Activated CD8-positive, alpha-beta memory T cell treated with anti-CD3 and anti-CD28 coated beads, Interleukin-2, amount 50 U/mL, for 1 hour (primary cell): ENCODE data around the gene TMEM129.
"Not testable (repeated sequence)": the region's sequence is repeated elsewhere in the genome, so short reads cannot be mapped to it uniquely, and the experiment has no call there.

Source experiments
- DNase-seq: peaks from one replicate; pipeline ENCODE4 v3.0.0-alpha.2; 2020; ENCODE audit errors: extremely low read depth

Gene TMEM129

GRCh38 chr4:1695913-1696312 lies 25.2 kb downstream of the TMEM129 start:
- DNase-seq = no peak

- DNase-seq = no peak
Measured at GRCh38 chr4:1693131-1693896, 27.8 kb downstream of the TMEM129 start.

GRCh38 chr4:1691737-1692373 lies 29.3 kb downstream of the TMEM129 start:
- DNase-seq = no peak

GRCh38 chr4:1690698-1691097 lies 30.4 kb downstream of the TMEM129 start:
- DNase-seq = no peak

- DNase-seq = no peak
Measured at GRCh38 chr4:1686440-1687036, 34.6 kb downstream of the TMEM129 start.

GRCh38 chr4:1685235-1686150 lies 35.6 kb downstream of the TMEM129 start:
- no peak for DNase-seq

- DNase-seq = peak; percentile 67
Measured at GRCh38 chr4:1684506-1685234, 36.5 kb downstream of the TMEM129 start.

- DNase-seq = no peak
Measured at GRCh38 chr4:1683736-1684505, 37.2 kb downstream of the TMEM129 start, which contains the start of gene FAM53A. FAM53A (minus strand) TSS chr4:1684313; CDS start chr4:1668741, 15,572 bp downstream.

GRCh38 chr4:1683261-1683735 lies 37.8 kb downstream of the TMEM129 start:
- no peak for DNase-seq

- DNase-seq = no peak
Measured at GRCh38 chr4:1682860-1683259, 38.3 kb downstream of the TMEM129 start.

- no peak for DNase-seq
Measured at GRCh38 chr4:1678244-1678643, 42.9 kb downstream of the TMEM129 start.

GRCh38 chr4:1676605-1677525 lies 44.3 kb downstream of the TMEM129 start:
- no peak for DNase-seq

GRCh38 chr4:1675802-1676137 lies 45.4 kb downstream of the TMEM129 start:
- DNase-seq = no peak

GRCh38 chr4:1675136-1675801 lies 45.9 kb downstream of the TMEM129 start:
- no peak for DNase-seq

GRCh38 chr4:1674682-1675081 lies 46.4 kb downstream of the TMEM129 start:
- DNase-seq = no peak

- DNase-seq = no peak
Measured at GRCh38 chr4:1673671-1674070, 47.5 kb downstream of the TMEM129 start.

GRCh38 chr4:1671011-1671410 lies 50.1 kb downstream of the TMEM129 start:
- not testable (repeated sequence) for DNase-seq

GRCh38 chr4:1670279-1670678 lies 50.8 kb downstream of the TMEM129 start:
- no peak for DNase-seq

- no peak for DNase-seq
Measured at GRCh38 chr4:1669850-1670249, 51.3 kb downstream of the TMEM129 start.
